IPS-11a (cell line): ENCODE results near the gene CHML.
"Not testable (repeated sequence)": the region's sequence is repeated elsewhere in the genome, so short reads cannot be mapped to it uniquely, and the experiment has no call there.

ENCODE experiments used
- H3K4me3 ChIP-seq: one replicate; pipeline ENCODE4 v1.5.1; 2013; ENCODE audit warnings: low read depth, low read length, control low read depth

Gene CHML, protein sequence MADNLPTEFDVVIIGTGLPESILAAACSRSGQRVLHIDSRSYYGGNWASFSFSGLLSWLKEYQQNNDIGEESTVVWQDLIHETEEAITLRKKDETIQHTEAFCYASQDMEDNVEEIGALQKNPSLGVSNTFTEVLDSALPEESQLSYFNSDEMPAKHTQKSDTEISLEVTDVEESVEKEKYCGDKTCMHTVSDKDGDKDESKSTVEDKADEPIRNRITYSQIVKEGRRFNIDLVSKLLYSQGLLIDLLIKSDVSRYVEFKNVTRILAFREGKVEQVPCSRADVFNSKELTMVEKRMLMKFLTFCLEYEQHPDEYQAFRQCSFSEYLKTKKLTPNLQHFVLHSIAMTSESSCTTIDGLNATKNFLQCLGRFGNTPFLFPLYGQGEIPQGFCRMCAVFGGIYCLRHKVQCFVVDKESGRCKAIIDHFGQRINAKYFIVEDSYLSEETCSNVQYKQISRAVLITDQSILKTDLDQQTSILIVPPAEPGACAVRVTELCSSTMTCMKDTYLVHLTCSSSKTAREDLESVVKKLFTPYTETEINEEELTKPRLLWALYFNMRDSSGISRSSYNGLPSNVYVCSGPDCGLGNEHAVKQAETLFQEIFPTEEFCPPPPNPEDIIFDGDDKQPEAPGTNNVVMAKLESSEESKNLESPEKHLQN

DNA sequence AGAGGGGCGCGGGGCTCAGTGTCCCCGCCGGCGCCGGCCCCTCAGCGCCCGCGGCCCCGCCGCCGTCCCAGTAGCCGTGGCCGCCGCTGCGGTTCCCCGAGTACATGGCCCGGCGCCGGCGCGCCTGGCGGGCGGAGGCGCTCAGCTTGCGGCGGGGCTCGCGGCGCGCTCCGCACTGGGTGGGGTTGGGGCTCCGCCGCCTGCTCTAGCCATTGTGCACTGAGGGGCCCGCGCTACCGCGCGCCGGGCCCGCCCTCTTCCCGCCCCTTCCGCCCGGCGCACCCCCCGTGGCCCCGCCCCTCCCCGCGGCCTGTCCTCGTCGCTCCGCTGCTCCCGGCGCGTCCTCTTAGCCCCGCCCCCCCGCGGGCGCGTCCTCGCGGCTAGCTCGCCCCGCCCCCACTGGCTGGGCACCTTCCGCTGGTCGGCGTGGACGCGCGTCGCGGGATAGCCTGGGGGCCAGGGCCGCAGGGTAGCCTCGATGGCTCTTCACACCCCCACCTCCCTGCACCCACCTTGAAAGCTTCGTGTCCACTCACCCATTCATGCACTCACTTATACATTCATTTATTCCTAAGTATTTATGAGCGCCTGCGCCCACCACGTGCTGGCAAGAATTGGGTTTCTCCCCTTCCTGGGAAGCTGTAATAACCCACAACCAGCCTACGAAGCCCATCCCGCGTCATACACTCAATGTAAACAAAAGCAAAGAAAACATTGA is at the start of gene CHML, which contains the start of gene OPN3:
Gene CHML, minus strand, starts transcription at position 221 of the 718 bp plus-strand sequence. CDS start 4,603 bp downstream, outside the sequence.
Gene OPN3, minus strand, starts transcription at position 221 of the 718 bp plus-strand sequence. Its CDS starts 115 bp downstream, at position 106.
- H3K4me3 ChIP-seq = peak within 1 kb of the TSS; percentile 93

DNA sequence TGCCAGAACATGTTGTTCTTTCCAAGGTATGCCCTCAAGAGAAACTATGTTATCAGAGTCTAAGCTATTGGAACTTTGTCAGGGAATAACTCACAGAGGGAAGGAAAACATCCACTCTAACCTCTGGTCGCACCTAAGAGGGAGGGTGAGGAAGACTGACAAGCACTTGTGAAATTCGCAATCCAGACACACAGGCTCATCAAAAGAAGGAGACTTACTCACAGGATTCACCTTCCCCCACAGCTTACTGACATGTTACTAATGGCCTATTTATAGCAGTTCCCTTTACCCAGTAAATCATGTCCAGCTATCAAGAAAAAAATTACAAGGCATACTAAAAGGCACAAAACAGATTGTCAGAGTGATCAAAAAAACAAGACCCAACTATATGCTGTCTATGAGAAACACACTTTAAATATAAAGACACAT is 48.8 kb upstream of the CHML start:
- no peak overlapping the region for H3K4me3 ChIP-seq

DNA sequence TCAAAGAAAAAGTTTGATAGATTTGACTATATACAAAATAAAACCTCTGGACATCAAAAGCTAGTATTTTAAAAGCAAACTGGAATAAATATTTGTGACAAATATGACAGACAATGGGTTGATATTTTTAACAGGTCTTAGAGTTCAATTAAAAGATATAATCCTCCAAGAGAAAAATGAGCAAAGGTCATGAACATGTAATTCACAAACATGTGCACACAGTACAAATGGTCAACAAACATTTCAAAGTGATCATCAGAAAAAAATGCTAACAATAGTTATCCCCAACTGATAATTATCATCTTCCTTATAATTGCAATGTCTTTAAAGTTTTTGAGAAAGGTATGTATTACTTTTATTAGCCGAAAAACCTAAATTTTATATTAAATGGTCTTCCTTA is 43.9 kb upstream of the CHML start:
- H3K4me3 ChIP-seq = no peak overlapping the region

DNA sequence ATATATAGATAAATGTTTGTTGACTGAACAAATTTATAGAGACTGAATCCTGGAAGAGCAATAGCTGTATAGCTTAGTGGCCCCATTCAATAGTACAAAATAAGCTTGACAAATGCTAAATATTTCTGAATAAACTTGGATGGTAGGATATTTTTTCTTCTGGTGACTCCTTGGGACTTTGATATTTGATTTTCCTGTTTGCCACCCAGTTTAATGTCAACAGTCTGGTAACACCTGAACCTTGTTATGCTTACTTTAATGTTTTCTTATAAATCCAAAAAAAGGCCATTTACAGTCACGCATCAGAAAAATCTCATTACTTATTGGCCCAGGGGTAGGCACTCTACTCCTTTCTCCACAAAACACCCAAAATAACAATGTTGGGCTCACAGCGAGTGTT is 42.8 kb upstream of the CHML start:
- no peak overlapping the region for H3K4me3 ChIP-seq

- H3K4me3 ChIP-seq = not testable (repeated sequence)
Measured at GRCh38 chr1:241681861-241682448, 41.8 kb upstream of the CHML start.

DNA sequence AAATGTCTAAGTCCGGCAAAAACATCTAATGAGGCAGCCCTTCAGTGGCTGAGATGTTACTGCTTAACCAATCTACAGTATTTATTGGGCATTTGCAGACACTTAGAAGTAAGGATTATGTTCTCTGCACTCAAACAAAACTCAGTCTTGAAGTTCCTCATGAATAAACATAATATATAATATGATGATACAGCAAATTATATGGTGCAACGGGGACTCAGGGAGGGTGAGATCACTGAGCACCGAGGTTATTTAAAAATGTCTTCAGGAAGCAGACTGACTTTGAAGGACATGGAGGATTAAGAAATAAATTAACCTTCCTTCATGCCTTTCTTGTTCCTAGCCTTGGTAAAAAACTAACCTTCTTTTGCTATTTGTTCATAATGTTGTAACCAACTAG is 39.8 kb upstream of the CHML start:
- H3K4me3 ChIP-seq = no peak overlapping the region

GRCh38 chr1:241679404-241679803 is 39.2 kb upstream of the CHML start:
- H3K4me3 ChIP-seq = no peak overlapping the region

DNA sequence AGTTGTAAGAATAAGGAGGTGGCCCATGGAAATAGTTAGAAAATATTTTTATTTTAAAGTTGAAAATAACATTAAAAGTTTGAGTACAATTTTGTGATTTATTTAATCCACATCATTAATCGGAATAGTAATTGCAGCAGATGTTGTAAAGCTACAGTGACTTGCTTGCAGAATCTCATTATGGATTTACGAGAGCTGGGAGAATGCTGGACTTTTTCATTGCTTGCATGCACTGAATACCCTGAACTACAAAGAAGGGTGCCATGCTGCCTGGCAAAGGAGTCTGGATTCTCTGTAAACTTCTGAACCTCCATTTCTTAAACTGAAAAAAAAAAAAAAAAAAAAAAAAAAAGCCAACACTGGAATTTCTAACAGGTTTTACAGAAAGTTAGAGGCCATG is 38.4 kb upstream of the CHML start:
- H3K4me3 ChIP-seq = no peak overlapping the region

DNA sequence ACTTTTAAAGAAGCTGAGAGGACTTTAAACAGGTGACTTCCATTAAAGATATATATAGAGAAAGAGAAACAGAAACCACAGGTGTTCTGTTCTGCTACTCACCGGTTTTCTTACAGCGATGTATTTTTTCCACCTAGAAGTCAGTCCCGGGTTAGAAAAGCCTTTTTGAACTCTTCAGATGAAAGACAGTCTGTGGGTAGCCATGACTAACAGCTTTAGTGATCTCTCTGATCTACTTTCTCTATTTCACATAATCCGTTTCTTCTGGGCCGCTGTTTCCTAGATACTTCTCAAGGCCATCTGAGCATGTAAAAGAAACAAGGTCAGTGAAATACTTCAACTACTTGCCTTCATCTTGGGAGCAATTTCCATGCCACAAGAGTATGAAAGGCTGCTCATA is 37.0 kb upstream of the CHML start:
- H3K4me3 ChIP-seq = no peak overlapping the region

DNA sequence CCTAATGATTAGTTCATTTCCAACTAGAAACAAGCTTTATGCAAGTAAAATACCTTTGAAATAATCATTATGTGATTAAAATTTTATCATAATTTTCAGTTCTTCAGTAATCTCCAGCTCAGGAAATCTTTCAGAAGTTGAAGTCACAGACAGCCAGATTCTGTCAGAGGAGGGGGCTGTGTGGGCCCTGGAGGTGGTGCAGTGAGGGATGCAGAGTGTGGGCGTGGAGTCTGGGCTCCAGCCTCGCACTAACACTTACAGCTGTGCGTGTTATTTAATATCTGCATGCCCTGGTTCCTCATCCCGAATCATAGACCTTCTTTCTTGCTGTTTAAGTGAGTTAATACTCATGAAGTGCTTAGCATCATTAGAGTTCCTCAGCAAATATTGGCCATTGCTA is 35.8 kb upstream of the CHML start:
- H3K4me3 ChIP-seq = no peak overlapping the region

GRCh38 chr1:241674805-241675384 is 34.7 kb upstream of the CHML start:
- no peak overlapping the region for H3K4me3 ChIP-seq

- no peak overlapping the region for H3K4me3 ChIP-seq
Measured at GRCh38 chr1:241672301-241672700, 32.1 kb upstream of the CHML start.

DNA sequence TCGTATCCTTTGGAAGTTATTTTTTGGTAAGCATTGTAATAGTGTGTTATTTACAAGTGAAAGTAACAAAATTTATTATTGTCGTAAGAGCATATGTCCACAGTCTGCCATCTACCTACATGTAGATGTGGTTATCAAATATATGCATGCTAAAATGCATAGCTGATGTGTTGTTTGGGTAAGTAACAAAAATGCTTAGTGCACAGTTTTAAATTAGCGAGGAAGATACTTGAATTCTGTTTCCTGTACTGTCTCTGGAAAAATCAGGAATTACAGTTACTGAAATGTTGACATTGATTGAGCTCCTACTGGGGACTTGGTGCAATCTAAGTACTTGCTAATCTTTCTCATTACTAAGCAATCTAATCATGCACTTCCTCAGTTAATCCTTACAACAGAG is 26.2 kb upstream of the CHML start:
- H3K4me3 ChIP-seq = no peak overlapping the region

DNA sequence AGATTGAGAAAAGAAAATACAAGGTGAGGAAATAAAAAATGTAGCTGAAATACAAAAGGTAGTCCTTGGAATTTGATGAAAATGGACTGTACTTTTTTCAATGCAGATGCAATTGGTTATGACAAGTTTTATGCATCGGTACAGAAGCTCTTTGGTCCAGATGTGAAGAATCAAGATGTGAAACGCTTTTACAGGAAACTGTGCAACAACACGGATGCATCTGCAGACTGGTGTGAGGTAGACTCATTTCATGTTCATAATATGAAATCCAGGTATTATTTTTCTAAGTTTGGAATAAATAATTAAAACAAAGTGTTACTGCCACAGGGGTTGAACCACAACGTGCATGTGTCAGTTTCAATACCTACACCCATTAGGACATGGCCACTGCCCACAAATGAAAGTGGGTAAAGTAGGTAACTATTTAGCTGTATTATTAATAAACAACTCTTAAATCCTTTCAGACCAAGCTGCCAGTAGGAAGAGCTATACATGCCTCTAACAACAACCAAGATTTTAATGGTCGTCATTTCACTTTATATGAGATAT is 20.3 kb upstream of the CHML start:
- H3K4me3 ChIP-seq = no peak overlapping the region

DNA sequence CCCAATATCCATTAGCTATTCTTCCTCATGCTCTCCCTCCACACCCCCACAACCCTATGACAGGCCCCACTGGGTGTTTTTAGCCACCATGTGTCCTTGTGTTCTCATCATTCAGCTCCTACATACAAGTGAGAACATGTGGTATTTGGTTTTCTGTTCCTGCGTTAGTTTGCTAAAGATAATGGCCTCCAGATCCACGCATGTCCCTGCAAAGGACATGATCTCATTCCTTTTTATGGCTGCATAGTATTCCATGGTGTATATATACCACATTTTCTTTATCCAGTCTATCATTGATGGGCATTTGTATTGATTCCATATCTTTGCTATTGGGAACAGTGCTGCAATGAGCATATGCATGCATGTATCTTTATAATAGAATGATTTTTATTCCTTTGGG is 18.8 kb upstream of the CHML start:
- H3K4me3 ChIP-seq = not testable (repeated sequence)

- no peak overlapping the region for H3K4me3 ChIP-seq
Measured at GRCh38 chr1:241658081-241658793, 18.1 kb upstream of the CHML start.

GRCh38 chr1:241654641-241655040 is 14.5 kb upstream of the CHML start:
- H3K4me3 ChIP-seq = no peak overlapping the region

GRCh38 chr1:241654019-241654418 is 13.8 kb upstream of the CHML start:
- H3K4me3 ChIP-seq = no peak overlapping the region

DNA sequence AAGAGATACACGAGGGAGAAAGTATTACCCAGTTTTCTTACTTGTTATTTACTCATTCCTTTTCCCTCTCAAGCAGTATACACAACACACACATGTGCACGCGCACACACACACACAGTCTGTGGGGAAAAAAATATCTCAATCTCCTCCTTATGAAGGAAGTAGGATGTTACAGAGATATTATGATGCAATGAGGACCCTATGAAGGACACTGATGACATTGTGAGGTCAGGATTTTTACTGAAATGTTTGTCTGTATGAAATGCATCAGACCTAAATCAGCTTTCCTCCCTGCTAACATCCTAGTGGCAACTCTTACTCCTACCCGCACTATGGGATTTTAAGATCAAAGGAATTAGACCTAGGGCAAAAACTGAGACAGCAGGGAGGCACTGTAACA is 11.8 kb upstream of the CHML start, which contains the start of gene WDR64:
Gene WDR64, plus strand, starts transcription at position 270 of the 400 bp plus-strand sequence. CDS start 204 bp downstream, outside the sequence.
- no peak within 1 kb of the TSS for H3K4me3 ChIP-seq

DNA sequence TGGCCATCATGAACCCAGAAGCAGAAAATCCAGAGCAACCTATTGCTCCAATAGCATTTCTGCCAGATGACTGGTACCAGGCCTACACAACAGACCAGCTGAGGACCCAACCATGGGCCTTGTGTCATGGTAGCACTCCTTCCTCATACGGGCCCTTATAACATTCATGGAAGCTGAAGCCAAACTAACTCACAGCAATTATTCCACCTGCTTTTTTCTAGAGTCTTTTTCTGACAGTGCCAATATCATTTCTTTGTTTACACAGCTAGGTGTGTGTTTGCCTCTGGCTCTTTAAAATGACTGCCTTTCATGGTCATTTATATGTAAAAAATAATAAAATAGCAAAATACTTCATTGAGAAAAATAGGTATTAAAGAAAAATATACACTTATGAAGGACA is 8.0 kb upstream of the CHML start:
- no peak overlapping the region for H3K4me3 ChIP-seq
